GM21825 (cell line): ENCODE measurements around the gene GMDS.

Source experiments
- ATAC-seq: cut with Tn5 transposase; IDR thresholded peaks from one replicate; pipeline ENCODE4 v1.9.1; 2021; ENCODE audit warnings: mild to moderate bottlenecking, moderate library complexity; ENCODE audit not compliant: unreplicated experiment

The GMDS gene

DNA sequence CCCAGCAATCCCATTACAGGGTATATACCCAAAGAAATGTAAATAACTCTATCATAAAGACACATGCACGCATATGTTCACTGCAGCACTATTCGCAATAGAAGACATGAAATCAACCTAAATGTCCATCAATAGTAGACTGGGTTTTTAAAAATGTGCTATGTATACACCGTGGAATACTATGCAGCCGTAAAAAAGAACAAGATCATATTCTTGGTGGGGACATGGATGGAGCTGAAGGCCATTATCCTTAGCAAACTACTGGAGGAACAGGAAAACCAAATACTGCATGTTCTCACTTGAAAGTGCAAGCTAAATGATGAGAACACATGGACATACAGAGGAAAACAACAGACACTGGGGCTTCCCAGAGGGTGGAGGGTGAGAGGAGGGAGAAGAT lies 201.2 kb downstream of the GMDS start:
- ATAC-seq, result no peak

DNA sequence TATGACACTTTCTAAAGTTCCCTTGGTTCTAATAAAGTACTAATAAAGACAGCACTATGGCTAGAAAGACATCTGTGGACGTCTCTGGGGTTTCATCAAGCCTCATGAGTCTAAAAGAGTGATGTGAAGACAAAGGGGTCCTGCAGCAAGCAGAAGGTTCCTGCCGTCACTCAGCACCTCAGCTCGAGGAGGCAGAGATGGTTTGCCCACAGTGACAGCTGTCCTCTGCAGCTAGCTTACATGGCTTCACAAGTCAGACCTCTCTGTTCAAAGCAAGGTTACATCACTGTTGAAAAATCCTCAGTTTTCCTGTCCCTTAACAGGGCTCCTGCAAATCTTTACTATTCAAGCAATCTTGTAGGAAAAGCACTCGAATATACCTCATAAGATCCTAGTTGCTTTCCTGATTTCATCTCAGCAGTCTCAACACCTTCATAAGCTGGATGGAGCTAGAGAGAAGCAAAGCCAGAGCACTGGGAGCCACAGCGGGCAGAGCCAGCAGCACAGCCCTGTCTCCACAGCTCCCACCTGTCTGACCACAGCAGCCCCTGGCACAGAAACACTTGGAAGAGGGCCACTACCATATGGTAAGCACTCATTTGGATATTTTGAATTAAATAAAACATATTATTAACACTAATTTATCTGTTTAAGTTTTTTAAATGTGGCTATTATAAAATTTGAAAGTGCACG lies 202.3 kb downstream of the GMDS start:
- ATAC-seq, result no peak

DNA sequence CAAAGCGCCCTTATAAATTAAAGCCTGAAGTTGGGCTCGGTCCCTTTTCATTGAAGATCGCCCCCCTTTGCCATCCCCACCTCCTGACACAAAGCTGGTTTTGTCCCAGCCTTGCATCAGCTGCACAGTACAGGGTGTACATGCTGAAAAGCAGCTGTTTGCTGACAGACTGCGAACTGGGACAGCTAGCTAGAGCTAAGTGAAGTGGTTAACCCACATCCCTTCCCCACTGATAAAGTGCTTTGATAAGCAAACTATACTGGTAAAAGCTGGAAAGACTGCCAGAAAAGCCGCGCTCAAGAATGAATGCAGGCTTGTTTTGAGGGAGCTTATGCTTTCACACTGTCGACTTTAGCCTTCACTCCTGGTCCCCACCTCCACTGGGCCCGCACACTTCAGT lies 207.3 kb downstream of the GMDS start:
- ATAC-seq, result no peak

DNA sequence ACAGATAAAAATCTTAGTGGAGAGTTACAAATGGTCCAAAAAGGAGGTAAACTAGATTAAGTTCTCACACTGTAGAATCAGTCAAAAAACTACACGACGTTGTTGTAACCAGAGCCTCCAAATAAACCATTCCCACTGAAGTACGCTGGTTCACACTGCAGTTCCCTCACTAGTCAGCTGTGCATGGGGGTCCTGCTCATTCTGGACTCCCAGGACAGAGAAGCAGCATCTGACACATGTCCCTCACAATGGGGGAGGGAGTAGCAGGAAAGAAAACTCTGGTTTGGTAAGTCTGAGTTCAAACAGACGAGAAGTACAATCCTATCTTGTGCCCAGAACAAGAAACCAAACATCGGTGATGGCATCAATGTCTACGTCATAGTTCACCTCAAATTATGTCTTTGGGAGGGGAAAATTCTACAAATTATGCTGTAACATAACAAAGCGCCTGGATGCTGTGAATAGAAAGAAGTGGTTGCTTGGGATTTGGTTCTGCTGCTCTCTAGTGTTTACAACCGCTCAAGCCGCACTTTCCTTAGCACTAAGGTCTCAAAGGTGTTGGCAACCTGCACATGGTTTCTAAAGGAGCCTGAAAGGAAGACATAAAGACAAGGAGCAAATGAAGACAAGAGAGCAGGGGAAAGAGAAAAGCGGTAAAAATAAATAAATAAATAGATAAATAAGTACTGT lies 208.0 kb downstream of the GMDS start:
- no peak for ATAC-seq

- ATAC-seq, result no peak
Observed at GRCh38 chr6:2036710-2037023, 208.7 kb downstream of the GMDS start.

GRCh38 chr6:2035826-2036709 lies 209.3 kb downstream of the GMDS start:
- ATAC-seq, result no peak

- no peak for ATAC-seq
Observed at GRCh38 chr6:2035046-2035445, 210.4 kb downstream of the GMDS start.

GRCh38 chr6:2034256-2034655 lies 211.1 kb downstream of the GMDS start:
- ATAC-seq, result no peak

- ATAC-seq, result no peak
Observed at GRCh38 chr6:2033544-2033943, 211.9 kb downstream of the GMDS start.

DNA sequence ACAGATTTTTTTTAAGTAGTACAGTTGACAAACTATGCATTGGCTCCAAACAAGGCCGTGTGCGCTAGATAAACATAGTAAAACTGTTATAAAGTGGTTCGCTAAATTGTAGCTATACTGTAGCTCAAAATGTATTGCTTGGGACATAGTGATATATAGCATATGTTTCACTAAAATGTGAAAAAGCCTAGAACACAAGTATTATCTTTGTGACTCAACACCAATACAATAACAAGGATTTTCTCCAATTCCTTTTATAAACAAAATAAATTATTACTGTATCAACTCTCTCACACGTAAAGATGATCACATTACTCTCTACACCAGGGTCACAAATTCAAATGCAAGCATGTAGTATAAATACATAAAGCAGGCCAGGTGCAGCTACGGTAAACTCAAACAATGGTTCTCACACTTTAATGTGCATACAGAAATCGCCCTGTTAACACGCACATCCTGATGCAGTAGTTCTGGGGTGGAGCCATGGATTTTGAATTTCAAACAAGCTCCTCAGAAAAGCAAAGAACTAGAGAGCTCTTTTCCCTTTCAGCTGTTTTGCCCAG lies 214.6 kb downstream of the GMDS start:
- no peak for ATAC-seq

- ATAC-seq, result no peak
Observed at GRCh38 chr6:2029952-2030351, 215.5 kb downstream of the GMDS start.

DNA sequence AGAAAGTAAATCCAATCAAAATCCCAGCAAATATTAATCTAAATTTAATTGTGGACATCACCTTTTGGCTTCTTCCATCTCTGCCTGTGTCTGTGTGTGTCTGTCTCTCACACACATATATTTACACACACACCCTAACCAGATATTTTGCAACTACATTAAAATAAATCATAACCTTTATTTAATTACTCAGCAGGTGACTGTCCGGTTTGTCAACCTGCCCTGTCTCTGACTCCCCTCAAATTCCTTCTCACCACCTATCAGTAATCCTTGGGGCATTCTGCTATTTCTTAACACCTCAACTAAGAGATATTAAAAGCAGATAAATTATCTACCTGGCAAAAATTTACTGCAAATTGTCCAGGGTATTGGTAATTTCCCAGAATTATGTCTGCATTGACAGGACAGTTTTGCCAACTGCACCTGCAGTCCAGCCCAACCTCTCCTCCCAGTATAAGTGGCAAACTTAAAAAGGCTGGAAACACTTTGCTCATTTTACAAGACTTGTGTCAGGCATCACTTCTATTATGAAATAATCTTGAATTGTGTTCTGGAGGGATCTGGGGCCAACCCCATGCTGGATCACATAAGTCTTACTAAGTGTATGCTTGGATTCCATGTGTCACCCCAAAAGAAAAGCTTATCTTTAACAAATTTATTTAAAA lies 216.1 kb downstream of the GMDS start:
- ATAC-seq, result no peak

GRCh38 chr6:2028457-2029038 lies 216.9 kb downstream of the GMDS start:
- peak; percentile 75 for ATAC-seq

DNA sequence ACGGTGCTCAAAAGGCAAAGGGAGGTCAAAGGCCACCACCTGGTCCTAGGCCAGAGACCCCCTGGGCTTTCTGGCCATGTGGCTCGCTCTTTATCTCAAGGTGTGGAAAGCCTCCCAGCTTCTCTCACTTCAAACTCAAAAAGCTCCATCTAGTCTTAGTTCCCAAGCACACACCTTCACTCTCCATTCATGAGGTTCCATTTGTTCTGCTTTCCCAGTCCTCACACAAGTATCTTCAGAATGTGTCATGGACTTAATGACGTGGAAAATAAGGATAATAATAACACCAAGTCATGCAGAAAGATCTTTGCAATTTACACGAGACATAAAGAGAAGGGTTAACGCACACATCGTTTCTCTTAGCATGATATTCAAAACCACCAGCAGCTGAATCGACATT lies 219.3 kb downstream of the GMDS start:
- ATAC-seq, result no peak

DNA sequence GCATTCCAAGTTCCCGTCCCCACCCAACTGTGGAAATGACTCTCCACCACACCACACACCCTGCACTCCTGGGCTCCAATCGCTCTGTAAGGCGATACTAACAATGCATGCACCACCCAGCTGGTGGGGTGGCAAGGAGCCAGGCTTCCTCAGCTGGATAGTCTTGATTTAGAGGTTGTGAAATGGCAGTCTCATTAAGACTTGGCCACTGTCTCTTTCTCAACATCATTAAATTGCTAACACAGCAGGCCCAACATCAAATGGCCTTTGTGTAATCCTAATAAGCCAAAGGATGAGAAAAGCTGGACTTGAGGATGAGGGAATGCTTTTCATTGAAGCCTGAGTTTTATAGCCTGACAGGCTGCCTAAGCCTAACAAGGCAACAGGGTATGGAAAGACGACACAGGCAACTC lies 223.7 kb downstream of the GMDS start:
- ATAC-seq, result no peak

GRCh38 chr6:2020909-2021308 lies 224.5 kb downstream of the GMDS start:
- no peak for ATAC-seq

DNA sequence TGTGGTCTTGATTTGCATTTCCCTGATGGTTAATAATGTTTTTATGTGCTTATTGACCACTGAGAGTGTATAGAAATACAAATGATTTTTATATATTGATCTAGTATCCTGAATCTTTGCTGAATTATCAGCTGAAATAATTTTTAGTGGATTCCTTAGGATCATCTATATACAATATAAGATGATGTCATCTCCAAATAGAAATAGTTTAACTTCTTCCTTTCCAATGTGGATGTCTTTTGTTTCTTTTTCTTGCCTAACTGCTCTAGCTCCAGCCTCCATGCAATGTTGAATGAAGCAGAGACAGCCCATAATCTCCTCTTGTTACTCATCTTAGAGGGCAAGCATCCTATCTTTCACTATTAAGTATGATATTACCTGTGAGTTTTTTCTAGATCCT lies 226.4 kb downstream of the GMDS start:
- no peak for ATAC-seq

GRCh38 chr6:2016040-2016439 lies 229.4 kb downstream of the GMDS start:
- no peak for ATAC-seq

GRCh38 chr6:2008383-2008976 lies 236.9 kb downstream of the GMDS start:
- no peak for ATAC-seq

- ATAC-seq, result no peak
Observed at GRCh38 chr6:2007165-2007564, 238.2 kb downstream of the GMDS start.
